ENCODE data around the gene UMODL1.
"Not testable (repeated sequence)": the region's sequence is repeated elsewhere in the genome, so short reads cannot be mapped to it uniquely, and the experiment has no call there.

Gene UMODL1

DNA sequence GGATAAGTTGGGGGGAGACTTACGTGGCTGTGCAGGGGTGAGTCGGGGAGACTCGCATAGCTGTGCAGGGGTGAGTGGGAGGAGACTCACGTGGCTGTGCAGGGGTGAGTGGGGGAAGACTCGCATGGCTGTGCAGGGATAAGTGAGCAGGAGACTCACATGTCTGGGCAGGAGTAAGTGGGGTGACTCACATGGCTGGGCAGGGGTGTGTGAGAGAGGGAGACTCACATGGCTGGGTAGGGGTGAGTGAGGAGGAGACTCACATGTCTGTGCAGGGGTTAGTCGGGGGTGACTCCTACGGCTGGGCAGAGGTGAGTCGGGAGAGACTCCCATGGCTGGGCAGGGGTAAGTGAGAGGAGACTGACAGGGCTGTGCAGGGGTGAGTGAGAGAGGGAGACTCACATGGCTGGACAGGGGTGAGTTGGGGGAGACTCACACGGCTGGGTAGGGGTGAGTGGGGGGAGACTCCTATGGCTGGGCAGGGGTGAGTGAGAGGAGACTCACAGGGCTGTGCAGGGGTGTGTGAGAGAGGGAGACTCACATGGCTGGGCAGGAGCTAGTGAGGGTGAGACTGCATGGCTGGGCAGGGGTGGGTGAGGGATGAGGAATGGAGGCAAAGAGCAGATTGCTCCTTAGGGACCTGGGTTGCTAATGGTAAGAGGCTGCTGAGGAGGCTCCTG is 91.9 kb downstream of the UMODL1 start:
- DNase-seq (ENCODE audit: low read depth in 1 of 2, low spot score in 1 of 2): no peak

- DNase-seq (ENCODE audit: low read depth in 1 of 2, low spot score in 1 of 2): no peak
Observed at GRCh38 chr21:42163511-42163863, 92.4 kb downstream of the UMODL1 start.

DNA sequence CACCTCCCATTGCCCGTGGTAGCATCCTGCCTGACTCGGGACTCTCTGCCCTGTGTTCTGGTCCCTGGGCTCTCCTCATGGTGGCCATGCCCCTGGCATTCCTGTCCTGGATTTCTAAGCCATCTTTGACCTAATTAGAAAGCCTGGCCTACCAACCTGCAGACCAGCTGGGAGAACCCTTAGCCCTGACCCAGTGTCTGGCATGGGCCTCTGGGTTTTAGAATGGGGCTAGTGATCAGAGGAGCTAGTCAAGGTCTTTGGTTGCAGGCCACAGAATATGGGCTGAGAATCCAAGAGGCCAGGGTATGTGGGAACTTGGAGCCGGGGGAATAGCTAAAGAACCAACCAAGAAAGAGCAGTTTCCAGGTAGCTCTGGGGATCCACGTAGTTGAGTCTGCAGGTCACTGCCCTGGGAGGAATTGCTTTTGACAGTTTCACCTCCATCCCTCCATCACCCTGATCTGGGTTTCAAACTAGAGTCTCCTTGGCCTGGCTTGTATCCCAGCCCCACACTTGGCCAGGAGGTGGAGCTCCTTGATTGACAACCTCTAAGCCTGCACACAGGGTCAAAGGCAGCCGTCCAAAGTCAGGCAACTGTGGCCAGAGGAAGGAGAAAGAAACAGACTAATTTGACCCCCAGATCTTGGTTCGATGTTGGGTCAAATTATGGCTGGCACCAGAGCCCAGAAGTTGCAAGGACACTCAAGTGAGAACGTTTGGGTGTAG is 93.1 kb downstream of the UMODL1 start:
- peak; percentile 28 to 32 for DNase-seq (ENCODE audit: low read depth in 1 of 2, low spot score in 1 of 2)

GRCh38 chr21:42164818-42165217 is 93.7 kb downstream of the UMODL1 start:
- DNase-seq (ENCODE audit: low read depth in 1 of 2, low spot score in 1 of 2): no peak

- no peak for DNase-seq (ENCODE audit: low read depth in 1 of 2, low spot score in 1 of 2)
Observed at GRCh38 chr21:42165901-42166300, 94.8 kb downstream of the UMODL1 start.

DNA sequence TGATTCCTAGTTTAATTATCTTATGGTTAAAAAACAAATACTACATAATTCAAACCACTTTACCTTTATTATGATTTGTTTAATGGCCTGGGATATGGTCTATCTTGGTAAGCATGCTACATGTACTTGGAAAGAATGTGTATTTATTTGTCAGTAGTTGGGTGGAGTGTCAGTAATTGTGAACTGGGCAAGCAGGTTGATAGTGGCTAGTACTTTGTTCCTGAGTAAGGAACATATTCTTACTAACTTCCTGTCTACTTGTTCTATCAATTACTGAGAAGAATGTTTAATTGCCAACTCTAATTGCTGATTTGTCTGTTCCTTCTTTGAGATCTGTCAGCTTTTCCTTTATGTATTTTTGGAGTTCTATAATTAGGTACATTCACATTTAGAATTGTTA is 98.6 kb downstream of the UMODL1 start:
- DNase-seq (ENCODE audit: low read depth in 1 of 2, low spot score in 1 of 2): no peak

DNA sequence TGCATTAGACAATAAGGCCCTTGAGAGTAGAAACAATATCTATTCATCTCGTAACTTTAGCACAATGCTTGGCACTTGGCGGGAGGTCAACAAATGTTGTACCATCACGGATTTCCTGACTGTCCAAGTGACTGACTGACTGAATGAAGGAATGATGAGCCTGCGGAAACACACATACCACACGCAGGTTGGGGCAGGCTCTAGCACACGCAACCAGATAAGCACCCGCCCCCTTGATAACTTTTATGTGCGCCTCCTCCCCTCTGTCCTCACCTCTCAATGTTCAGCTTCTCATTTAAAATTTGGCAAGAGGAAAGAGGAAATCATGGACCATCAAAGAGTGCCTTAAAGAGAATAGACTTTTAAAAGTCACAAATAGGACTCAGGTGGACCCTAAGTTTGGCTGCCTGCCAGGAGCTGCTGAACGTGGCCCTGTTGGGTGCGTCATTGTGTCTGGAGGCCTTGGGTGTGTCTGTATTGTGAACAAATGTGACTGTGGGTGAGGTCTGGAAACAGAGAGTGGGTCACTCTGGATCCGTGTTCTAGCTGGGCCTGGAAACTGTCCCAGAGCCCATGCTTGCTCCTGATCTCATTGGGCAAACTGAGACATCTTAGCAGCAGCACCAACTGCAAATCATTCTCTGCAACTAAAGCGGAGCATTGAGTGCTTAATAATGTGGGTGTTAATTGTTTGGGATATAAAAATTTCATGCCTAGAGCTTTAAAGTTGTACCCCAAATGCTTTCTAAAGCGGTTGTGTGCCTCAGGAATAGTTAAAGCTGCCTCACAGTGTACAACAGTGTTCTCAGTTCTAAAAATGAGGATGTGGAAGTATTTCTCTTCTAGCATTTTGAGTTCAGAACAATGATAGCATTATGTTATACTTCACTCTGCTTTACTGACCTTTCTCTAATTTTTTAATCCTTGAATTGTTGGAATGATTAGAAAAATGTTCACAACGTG is 100.3 kb downstream of the UMODL1 start:
- DNase-seq (ENCODE audit: low read depth in 1 of 2, low spot score in 1 of 2): no peak

GRCh38 chr21:42172596-42173483 is 101.7 kb downstream of the UMODL1 start:
- no peak for DNase-seq (ENCODE audit: low read depth in 1 of 2, low spot score in 1 of 2)

GRCh38 chr21:42174173-42174572 is 103.1 kb downstream of the UMODL1 start:
- no peak for DNase-seq (ENCODE audit: low read depth in 1 of 2, low spot score in 1 of 2)

GRCh38 chr21:42175110-42175710 is 104.1 kb downstream of the UMODL1 start:
- no peak for DNase-seq (ENCODE audit: low read depth in 1 of 2, low spot score in 1 of 2)

GRCh38 chr21:42176859-42177258 is 105.7 kb downstream of the UMODL1 start:
- DNase-seq (ENCODE audit: low read depth in 1 of 2, low spot score in 1 of 2): no peak

DNA sequence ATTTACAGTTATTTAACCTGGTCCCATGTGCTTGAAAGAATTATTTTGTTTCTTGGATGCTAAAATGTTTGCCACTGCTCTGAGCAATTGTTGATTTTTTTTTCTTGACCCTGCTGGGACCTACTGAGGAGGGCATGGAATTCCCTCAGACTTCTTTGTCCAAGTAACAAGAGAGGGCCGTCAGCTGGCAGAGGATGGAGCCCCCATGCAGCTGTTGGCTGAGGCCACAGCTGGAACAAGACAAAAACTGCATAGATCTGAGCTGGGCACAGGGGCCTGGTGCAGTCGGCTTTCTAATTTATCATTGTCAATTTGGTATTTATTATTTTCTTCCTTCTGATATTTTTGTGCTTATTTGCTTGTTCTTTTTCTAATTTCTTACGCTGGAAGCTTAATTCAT is 108.2 kb downstream of the UMODL1 start:
- no peak for DNase-seq (ENCODE audit: low read depth in 1 of 2, low spot score in 1 of 2)

GRCh38 chr21:42180001-42180400 is 108.9 kb downstream of the UMODL1 start:
- DNase-seq (ENCODE audit: low read depth in 1 of 2, low spot score in 1 of 2): not testable (repeated sequence)

DNA sequence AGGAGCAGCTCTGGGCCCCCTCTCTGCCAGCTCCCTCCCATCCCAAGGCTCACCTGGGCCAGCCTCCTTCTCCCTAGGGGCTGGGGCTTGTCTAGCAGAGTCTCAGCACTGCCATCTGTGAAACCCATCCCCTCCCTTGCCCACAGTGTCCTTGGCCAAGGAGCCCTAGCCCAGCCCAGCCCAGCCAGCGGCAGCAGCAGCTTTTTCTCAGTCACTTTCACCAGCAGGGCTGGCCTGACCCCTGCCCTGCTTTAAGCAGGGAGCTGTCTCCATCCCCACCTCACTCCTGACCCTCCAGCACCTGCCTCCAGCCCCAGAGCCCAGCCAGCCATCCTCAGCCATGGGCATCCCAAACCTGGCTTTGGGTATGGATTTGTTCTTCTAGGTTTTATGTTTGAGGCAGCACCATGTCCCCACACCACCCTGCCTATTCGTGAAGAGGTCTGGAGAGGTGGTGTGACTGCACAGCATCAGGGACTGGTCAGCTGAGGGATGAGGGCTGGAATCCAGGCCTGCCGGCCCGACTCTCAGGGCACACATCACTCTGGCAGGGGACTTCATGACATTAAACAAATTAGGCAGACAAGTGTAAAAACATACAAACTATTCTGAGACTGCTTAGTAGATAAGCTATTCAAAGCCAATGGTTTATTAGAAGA is 111.7 kb downstream of the UMODL1 start:
- no peak for DNase-seq (ENCODE audit: low read depth in 1 of 2, low spot score in 1 of 2)

GRCh38 chr21:42183374-42184266 is 112.5 kb downstream of the UMODL1 start:
- DNase-seq (ENCODE audit: low read depth in 1 of 2, low spot score in 1 of 2): no peak

DNA sequence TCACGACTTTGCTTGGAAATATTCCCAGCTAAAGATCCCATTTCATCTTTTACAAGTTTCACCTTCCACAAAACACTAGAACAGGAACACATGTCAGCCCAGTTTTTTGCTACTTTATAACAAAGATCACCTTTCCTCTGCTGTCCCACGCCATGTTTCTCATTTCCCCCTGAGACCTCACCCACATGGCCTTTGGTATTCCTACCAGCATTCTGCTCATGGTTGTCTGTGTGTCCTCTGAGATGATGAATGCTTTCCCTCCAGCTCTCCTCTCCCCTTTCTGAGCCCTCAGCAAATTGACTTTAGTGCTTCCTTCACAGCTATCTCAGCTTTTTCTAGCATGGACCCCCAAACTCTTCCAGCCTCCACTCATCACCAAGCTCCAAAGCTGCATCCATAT is 115.5 kb downstream of the UMODL1 start:
- DNase-seq (ENCODE audit: low read depth in 1 of 2, low spot score in 1 of 2): no peak

GRCh38 chr21:42187976-42188653 is 117.0 kb downstream of the UMODL1 start:
- DNase-seq (ENCODE audit: low read depth in 1 of 2, low spot score in 1 of 2): peak; percentile 41 to 60

DNA sequence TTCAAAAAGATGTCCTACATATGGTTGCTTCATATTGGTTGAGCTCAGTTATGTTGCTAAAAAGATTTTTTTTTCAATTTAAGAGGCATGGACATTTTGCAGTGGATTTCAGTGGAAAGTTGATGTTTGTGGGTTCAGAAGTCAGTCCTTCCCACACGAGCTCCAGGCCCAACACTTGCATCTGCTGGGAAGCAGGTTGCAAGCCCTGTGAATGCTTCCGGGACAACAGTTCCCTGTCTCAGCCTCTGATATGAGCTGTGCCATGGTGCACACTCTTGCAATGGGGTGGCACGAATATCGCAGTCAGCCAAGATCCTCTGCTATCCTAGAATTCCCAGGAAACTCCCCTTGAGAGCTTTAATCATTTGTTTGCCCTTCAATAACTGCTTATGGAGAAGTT is 117.5 kb downstream of the UMODL1 start:
- no peak for DNase-seq (ENCODE audit: low read depth in 1 of 2, low spot score in 1 of 2)
